HEK293T (cell line): ENCODE data around the gene NKD2.

Experiments used
- CTCF ChIA-PET: fragments of 350-600 bp; formaldehyde crosslinking; extraction: SDS; loops from one replicate; lab custom pipeline; 2021; ENCODE audit warnings: antibody characterized with exemption, inconsistent platforms; lab: Yijun Ruan, JAX
- POLR2A ChIA-PET: fragments of 350-600 bp; formaldehyde crosslinking; extraction: SDS; loops from one replicate; lab custom pipeline; 2020; ENCODE audit warnings: antibody characterized with exemption, inconsistent platforms; lab: Yijun Ruan, JAX
- DNase-seq: peaks from one replicate; pipeline ENCODE4 v3.0.0; 2012; ENCODE audit warnings: mixed read lengths; ENCODE audit errors: extremely low spot score
- ARNT ChIP-seq: fragments of 450-650 bp; IDR thresholded peaks from 2 replicates; pipeline ENCODE4 v1.6.1; 2017; ENCODE audit warnings: mild to moderate bottlenecking
- BHLHE40 ChIP-seq: fragments of 450-650 bp; IDR thresholded peaks from 2 replicates; pipeline ENCODE4 v1.6.1; 2016; ENCODE audit warnings: mild to moderate bottlenecking, moderate library complexity, borderline replicate concordance
- CTBP1 ChIP-seq: fragments of 450-650 bp; IDR thresholded peaks from 2 replicates; pipeline ENCODE4 v1.6.1; 2016; ENCODE audit warnings: borderline replicate concordance
- ELF4 ChIP-seq: fragments of 450-650 bp; IDR thresholded peaks from 2 replicates; pipeline ENCODE4 v1.6.1; 2017; ENCODE audit warnings: antibody characterized with exemption
- FOXA1 ChIP-seq: fragments of 450-650 bp; IDR thresholded peaks from 2 replicates; pipeline ENCODE4 v1.6.1; 2016; ENCODE audit warnings: mild to moderate bottlenecking
- FOXK2 ChIP-seq: fragments of 450-650 bp; IDR thresholded peaks from 2 replicates; pipeline ENCODE4 v1.6.1; 2016; ENCODE audit warnings: mild to moderate bottlenecking
- FOXM1 ChIP-seq: fragments of 450-650 bp; IDR thresholded peaks from 2 replicates; pipeline ENCODE4 v1.6.1; 2017; ENCODE audit warnings: mild to moderate bottlenecking, borderline replicate concordance
- HDGF ChIP-seq: fragments of 450-650 bp; IDR thresholded peaks from 2 replicates; pipeline ENCODE4 v1.6.1; 2017; ENCODE audit warnings: antibody characterized with exemption, borderline replicate concordance
- L3MBTL2 ChIP-seq: fragments of 450-650 bp; conservative IDR thresholded peaks from 2 replicates; pipeline ENCODE4 v1.6.1; 2016; ENCODE audit warnings: mild to moderate bottlenecking
- LEF1 ChIP-seq: fragments of 450-650 bp; IDR thresholded peaks from 2 replicates; pipeline ENCODE4 v1.6.1; 2017; ENCODE audit warnings: mild to moderate bottlenecking, borderline replicate concordance
- NFRKB ChIP-seq: fragments of 450-650 bp; IDR thresholded peaks from 2 replicates; pipeline ENCODE4 v1.6.1; 2016; ENCODE audit warnings: mild to moderate bottlenecking, moderate library complexity
- PKNOX1 ChIP-seq: fragments of 450-650 bp; IDR thresholded peaks from 2 replicates; pipeline ENCODE4 v1.6.1; 2016
- SP1 ChIP-seq: fragments of 450-650 bp; IDR thresholded peaks from 2 replicates; pipeline ENCODE4 v1.6.1; 2017
- SUZ12 ChIP-seq: fragments of 450-650 bp; IDR thresholded peaks from 2 replicates; pipeline ENCODE4 v1.6.1; 2016; ENCODE audit warnings: mild to moderate bottlenecking
- TARDBP ChIP-seq: fragments of 450-650 bp; IDR thresholded peaks from 2 replicates; pipeline ENCODE4 v1.6.1; 2016
- ZNF384 ChIP-seq: fragments of 450-650 bp; IDR thresholded peaks from 2 replicates; pipeline ENCODE4 v1.6.1; 2016

Gene NKD2

GRCh38 chr5:1067141-1068121, 58.8 kb downstream of the NKD2 start:
- CTCF ChIA-PET: no interaction called here
- no peak for DNase-seq
- TF ChIP-seq ARNT (no peak), L3MBTL2 (no peak), LEF1 (no peak), BHLHE40 (no peak), SUZ12 (no peak), TARDBP (no peak), FOXA1 (no peak), ZNF384 (no peak), HDGF (no peak), PKNOX1 (no peak), ELF4 (no peak), NFRKB (no peak)
- POLR2A ChIA-PET: no interaction called here

- POLR2A ChIA-PET: no interaction called here
Observed at GRCh38 chr5:1068204-1068894, 59.7 kb downstream of the NKD2 start.

GRCh38 chr5:1068895-1069719, 60.5 kb downstream of the NKD2 start:
- POLR2A ChIA-PET: no interaction called here
- no peak for TF ChIP-seq FOXM1
- TF ChIP-seq TARDBP: no peak
- no peak for TF ChIP-seq LEF1
- TF ChIP-seq L3MBTL2: no peak
- no peak for TF ChIP-seq SP1
- TF ChIP-seq SUZ12: no peak
- no peak for TF ChIP-seq PKNOX1
- TF ChIP-seq ZNF384: no peak
- no peak for TF ChIP-seq NFRKB
- no peak for TF ChIP-seq CTBP1
- TF ChIP-seq FOXA1: no peak
- TF ChIP-seq ARNT: no peak
- no peak for TF ChIP-seq FOXK2
- TF ChIP-seq BHLHE40: no peak
- no peak for TF ChIP-seq ELF4
- no peak for TF ChIP-seq HDGF
- no peak for DNase-seq
- CTCF ChIA-PET: no interaction called here

More at GRCh38 chr5:1068204-1068894, 59.7 kb downstream of the NKD2 start:
- TF ChIP-seq ZNF384: no peak
- TF ChIP-seq NFRKB: no peak
- TF ChIP-seq PKNOX1: no peak
- no peak for TF ChIP-seq ARNT
- TF ChIP-seq SUZ12: no peak
- CTCF ChIA-PET: no interaction called here
- DNase-seq: no peak

- no peak for DNase-seq
- POLR2A ChIA-PET: no interaction called here
- no peak for TF ChIP-seq L3MBTL2
- no peak for TF ChIP-seq BHLHE40
- no peak for TF ChIP-seq ARNT
- no peak for TF ChIP-seq PKNOX1
- TF ChIP-seq CTBP1: no peak
- TF ChIP-seq FOXM1: no peak
- no peak for TF ChIP-seq HDGF
- no peak for TF ChIP-seq FOXK2
- TF ChIP-seq LEF1: no peak
- CTCF ChIA-PET: no interaction called here
Observed at GRCh38 chr5:1069720-1070088, 61.1 kb downstream of the NKD2 start.
